H1 (cell line): Measurements from ENCODE around the gene SOX8.
"Not testable (repeated sequence)": the region's sequence is repeated elsewhere in the genome, so short reads cannot be mapped to it uniquely, and the experiment has no call there.

Experiments used
- CTBP2 ChIP-seq: IDR thresholded peaks from 2 replicates; pipeline ENCODE4 v1.7.0; 2011; ENCODE audit warnings: borderline replicate concordance, mild to moderate bottlenecking, moderate library complexity, mixed read lengths, low read length; ENCODE audit not compliant: insufficient read depth, insufficient read length
- CTCF ChIP-seq, 3 experiments: IDR thresholded peaks; 1 replicate in 2 of 3; 2 replicates in 1 of 3; pipeline versions ENCODE4 v1.5.1 to v1.6.1; 2011; ENCODE audit warnings: low read length in 3 of 3, mild to moderate bottlenecking in 3 of 3, inconsistent platforms in 2 of 3, low read depth in 1 of 3, moderate library complexity in 1 of 3; ENCODE audit not compliant: insufficient read depth in 1 of 3; ENCODE audit errors: control extremely low read depth in 1 of 3
- NRF1 ChIP-seq: IDR thresholded peaks from 2 replicates; pipeline ENCODE4 v1.6.1; 2011; ENCODE audit warnings: mild to moderate bottlenecking, low read depth, low read length, improper control_type of control experiment
- POLR2A ChIP-seq, 2 experiments: IDR thresholded peaks; 1 replicate in 1 of 2; 2 replicates in 1 of 2; pipeline ENCODE4 v1.6.1; 2011; ENCODE audit warnings: low read depth in 2 of 2, low read length in 2 of 2, mild to moderate bottlenecking in 2 of 2; ENCODE audit errors: control extremely low read depth in 1 of 2
- TAF1 ChIP-seq: IDR thresholded peaks from 2 replicates; pipeline ENCODE4 v1.6.1; 2011; ENCODE audit warnings: mild to moderate bottlenecking, low read depth, low read length

- TF ChIP-seq POLR2A (IDR thresholded peaks at IDR 0.05; ENCODE audit: control extremely low read depth in 1 of 2, low read depth in 2 of 2, low read length in 2 of 2); CTCF (IDR thresholded peaks at IDR 0.05; ENCODE audit: control extremely low read depth in 1 of 3, insufficient read depth in 1 of 3, low read depth in 1 of 3, low read length in 3 of 3); TAF1; CTBP2; NRF1: not testable (repeated sequence)
These were observed 33.7 kb upstream of the SOX8 start for GRCh38 chr16:947922-948303.
